ENCODE measurements around the gene CHST11.
"Not testable (repeated sequence)": the region's sequence is repeated elsewhere in the genome, so short reads cannot be mapped to it uniquely, and the experiment has no call there.

The CHST11 gene

GRCh38 chr12:104562763-104563162, 106.0 kb downstream of the CHST11 start:
- DNase-seq = no peak
- in situ Hi-C loops (cut with HindIII; ENCODE audit: low pct_ligation_motif_present, low pct_unique_long_range_greater_than_20kb, low sequenced_read_pairs) = no loop called here

- in situ Hi-C loops (cut with HindIII; ENCODE audit: low pct_ligation_motif_present, low pct_unique_long_range_greater_than_20kb, low sequenced_read_pairs); DNase-seq: not testable (repeated sequence)
These were observed 107.9 kb downstream of the CHST11 start for GRCh38 chr12:104564662-104565061.

- no peak for DNase-seq
- in situ Hi-C loops (cut with HindIII; ENCODE audit: low pct_ligation_motif_present, low pct_unique_long_range_greater_than_20kb, low sequenced_read_pairs) = no loop called here
These were observed 109.0 kb downstream of the CHST11 start for GRCh38 chr12:104565606-104566243.

- in situ Hi-C loops (cut with HindIII; ENCODE audit: low pct_ligation_motif_present, low pct_unique_long_range_greater_than_20kb, low sequenced_read_pairs) = no loop called here
- DNase-seq = no peak
These were observed 109.7 kb downstream of the CHST11 start for GRCh38 chr12:104566244-104566993.

- no peak for DNase-seq
These were observed 111.2 kb downstream of the CHST11 start for GRCh38 chr12:104567832-104568486.

GRCh38 chr12:104568487-104568868, 111.7 kb downstream of the CHST11 start:
- DNase-seq = no peak
- in situ Hi-C loops (cut with HindIII; ENCODE audit: low pct_ligation_motif_present, low pct_unique_long_range_greater_than_20kb, low sequenced_read_pairs) = no loop called here

More at GRCh38 chr12:104567832-104568486, 111.2 kb downstream of the CHST11 start:
- in situ Hi-C loops (cut with HindIII; ENCODE audit: low pct_ligation_motif_present, low pct_unique_long_range_greater_than_20kb, low sequenced_read_pairs) = no loop called here

GRCh38 chr12:104568935-104569334, 112.2 kb downstream of the CHST11 start:
- in situ Hi-C loops (cut with HindIII; ENCODE audit: low pct_ligation_motif_present, low pct_unique_long_range_greater_than_20kb, low sequenced_read_pairs) = no loop called here
- no peak for DNase-seq

- DNase-seq = no peak
- in situ Hi-C loops (cut with HindIII; ENCODE audit: low pct_ligation_motif_present, low pct_unique_long_range_greater_than_20kb, low sequenced_read_pairs) = no loop called here
These were observed 112.8 kb downstream of the CHST11 start for GRCh38 chr12:104569346-104570173.

GRCh38 chr12:104570174-104570907, 113.6 kb downstream of the CHST11 start:
- in situ Hi-C loops (cut with HindIII; ENCODE audit: low pct_ligation_motif_present, low pct_unique_long_range_greater_than_20kb, low sequenced_read_pairs) = no loop called here
- DNase-seq = no peak

GRCh38 chr12:104571328-104571727, 114.6 kb downstream of the CHST11 start:
- DNase-seq = no peak
- in situ Hi-C loops (cut with HindIII; ENCODE audit: low pct_ligation_motif_present, low pct_unique_long_range_greater_than_20kb, low sequenced_read_pairs) = no loop called here

- DNase-seq; in situ Hi-C loops (cut with HindIII; ENCODE audit: low pct_ligation_motif_present, low pct_unique_long_range_greater_than_20kb, low sequenced_read_pairs): not testable (repeated sequence)
These were observed 117.6 kb downstream of the CHST11 start for GRCh38 chr12:104574353-104574752.

- in situ Hi-C loops (cut with HindIII; ENCODE audit: low pct_ligation_motif_present, low pct_unique_long_range_greater_than_20kb, low sequenced_read_pairs); DNase-seq: not testable (repeated sequence)
These were observed 118.0 kb downstream of the CHST11 start for GRCh38 chr12:104574758-104575157.

- no peak for DNase-seq
- in situ Hi-C loops (cut with HindIII; ENCODE audit: low pct_ligation_motif_present, low pct_unique_long_range_greater_than_20kb, low sequenced_read_pairs) = no loop called here
These were observed 118.9 kb downstream of the CHST11 start for GRCh38 chr12:104575442-104576186.

- no peak for DNase-seq
- in situ Hi-C loops (cut with HindIII; ENCODE audit: low pct_ligation_motif_present, low pct_unique_long_range_greater_than_20kb, low sequenced_read_pairs) = no loop called here
These were observed 119.5 kb downstream of the CHST11 start for GRCh38 chr12:104576187-104576778.

- no peak for DNase-seq
- in situ Hi-C loops (cut with HindIII; ENCODE audit: low pct_ligation_motif_present, low pct_unique_long_range_greater_than_20kb, low sequenced_read_pairs) = no loop called here
These were observed 120.3 kb downstream of the CHST11 start for GRCh38 chr12:104576980-104577580.

GRCh38 chr12:104577581-104577981, 120.8 kb downstream of the CHST11 start:
- in situ Hi-C loops (cut with HindIII; ENCODE audit: low pct_ligation_motif_present, low pct_unique_long_range_greater_than_20kb, low sequenced_read_pairs) = no loop called here
- no peak for DNase-seq

- peak; percentile 63 for DNase-seq
- in situ Hi-C loops (cut with HindIII; ENCODE audit: low pct_ligation_motif_present, low pct_unique_long_range_greater_than_20kb, low sequenced_read_pairs) = no loop called here
These were observed 121.7 kb downstream of the CHST11 start for GRCh38 chr12:104578453-104578852.

Measured in ACHN (cell line).